HTERT RPE-1 (cell line): Measurements from ENCODE around the gene MTMR10.

Experiments
- in situ Hi-C: fragments of 300-500 bp; cut with MboI; formaldehyde crosslinking; loops from 4 replicates; pipeline ENCODE4 v1.14.3; 2020; ENCODE audit warnings: low sequenced_read_pairs

The MTMR10 gene

GRCh38 chr15:30991255-30992235, at the start of gene MTMR10:
Gene MTMR10, minus strand, starts transcription at chr15:30991628. Its CDS starts 122 bp downstream, at chr15:30991506.
- in situ Hi-C loops = no loop called here

DNA sequence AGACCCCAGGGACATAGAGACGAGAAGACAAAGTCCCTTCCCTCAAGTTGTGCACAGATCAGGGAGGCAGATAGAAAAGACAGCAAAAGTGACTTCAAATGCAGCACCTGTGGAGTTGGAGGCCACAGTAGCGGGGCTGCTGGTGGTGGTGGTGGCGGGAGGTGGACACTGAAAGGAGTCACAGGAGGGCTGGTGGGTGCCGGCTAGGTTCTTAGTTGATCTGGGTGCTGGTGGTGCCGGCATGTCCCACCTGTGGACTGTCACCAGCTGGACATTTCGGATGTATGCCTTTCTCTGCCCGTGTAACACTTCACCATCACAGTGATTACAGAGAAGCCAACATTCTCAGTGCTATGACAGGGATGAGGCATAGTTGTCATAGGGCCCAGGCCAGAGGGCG, 49.2 kb upstream of the MTMR10 start:
- in situ Hi-C loops = no loop called here

DNA sequence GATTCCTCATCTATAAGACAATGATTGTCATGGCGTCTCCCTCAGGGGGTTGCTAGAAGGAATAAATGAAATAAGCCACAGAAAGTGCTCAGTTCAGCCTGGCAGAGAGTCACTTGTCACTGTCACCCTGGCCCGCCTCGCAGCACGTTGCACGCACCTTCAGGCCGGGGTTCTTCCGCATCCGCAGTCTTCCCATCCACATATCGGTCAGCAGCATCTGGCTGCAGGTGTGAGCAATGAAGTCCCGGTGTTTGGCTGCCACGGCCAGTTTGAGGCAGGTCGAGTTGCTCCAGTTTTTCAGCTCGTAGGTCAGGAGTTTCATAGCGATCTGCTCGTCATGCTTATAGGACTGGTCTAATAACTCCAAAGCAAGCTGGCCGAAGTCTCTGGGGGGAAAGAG, 48.5 kb upstream of the MTMR10 start:
- in situ Hi-C loops = no loop called here

DNA sequence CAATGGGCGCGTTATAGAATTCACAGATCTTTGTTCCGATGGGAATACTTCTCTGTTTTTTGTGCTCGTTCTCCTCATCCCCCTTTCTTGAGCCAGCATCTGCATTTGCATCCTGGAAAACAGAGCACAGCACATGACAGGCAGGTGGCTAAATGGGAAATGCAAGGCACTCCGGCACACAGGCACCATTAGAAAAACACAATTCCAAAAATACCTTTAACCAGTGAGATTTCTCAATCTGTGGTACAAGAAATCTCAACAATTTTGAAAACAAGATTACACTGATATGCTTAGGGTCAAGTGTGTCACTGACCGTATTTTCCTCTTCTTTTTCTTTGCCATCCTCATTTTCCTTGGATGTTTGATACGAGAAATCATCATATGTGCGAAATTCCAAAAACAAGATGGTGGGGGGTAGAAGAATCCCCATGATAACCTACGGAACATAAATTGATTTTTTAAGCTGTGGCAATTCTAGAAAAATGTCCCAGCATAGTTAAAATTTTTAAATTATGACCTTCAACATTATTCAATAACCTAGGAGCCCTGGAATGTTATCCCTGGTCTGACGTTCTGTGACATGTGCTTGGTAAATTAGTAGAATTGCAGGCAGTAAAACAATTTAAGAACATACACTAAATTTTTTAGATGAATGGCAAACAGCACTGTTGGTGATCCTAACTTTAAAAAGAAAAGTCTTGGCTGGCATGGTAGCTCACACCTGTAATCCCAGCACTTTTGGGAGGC, 46.5 kb upstream of the MTMR10 start:
- in situ Hi-C loops = no loop called here

- in situ Hi-C loops = no loop called here
Observed at GRCh38 chr15:31036783-31037182, 45.4 kb upstream of the MTMR10 start.

GRCh38 chr15:31035610-31036009, 44.2 kb upstream of the MTMR10 start:
- in situ Hi-C loops = no loop called here

DNA sequence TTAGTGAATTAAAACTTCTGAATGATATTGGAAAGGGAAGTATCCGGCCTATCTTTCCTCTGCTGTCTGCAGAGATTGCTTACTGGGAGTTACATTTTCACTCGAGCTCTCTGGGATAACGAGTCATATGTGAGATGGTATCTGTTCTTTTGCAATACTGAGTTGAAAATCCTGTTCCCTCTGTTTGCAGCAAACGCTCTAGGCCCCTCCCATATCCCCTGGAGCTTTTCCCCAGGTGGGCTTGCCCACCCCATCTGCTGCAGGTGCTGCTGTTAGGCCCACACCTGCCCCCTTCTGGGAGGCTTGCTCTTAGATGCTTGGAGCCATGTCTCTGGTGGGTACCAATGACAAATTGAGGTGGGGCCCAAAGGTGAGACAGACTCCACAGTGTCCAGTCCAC, 42.7 kb upstream of the MTMR10 start:
- in situ Hi-C loops = no loop called here

GRCh38 chr15:31032961-31033371, 41.5 kb upstream of the MTMR10 start:
- in situ Hi-C loops = no loop called here

DNA sequence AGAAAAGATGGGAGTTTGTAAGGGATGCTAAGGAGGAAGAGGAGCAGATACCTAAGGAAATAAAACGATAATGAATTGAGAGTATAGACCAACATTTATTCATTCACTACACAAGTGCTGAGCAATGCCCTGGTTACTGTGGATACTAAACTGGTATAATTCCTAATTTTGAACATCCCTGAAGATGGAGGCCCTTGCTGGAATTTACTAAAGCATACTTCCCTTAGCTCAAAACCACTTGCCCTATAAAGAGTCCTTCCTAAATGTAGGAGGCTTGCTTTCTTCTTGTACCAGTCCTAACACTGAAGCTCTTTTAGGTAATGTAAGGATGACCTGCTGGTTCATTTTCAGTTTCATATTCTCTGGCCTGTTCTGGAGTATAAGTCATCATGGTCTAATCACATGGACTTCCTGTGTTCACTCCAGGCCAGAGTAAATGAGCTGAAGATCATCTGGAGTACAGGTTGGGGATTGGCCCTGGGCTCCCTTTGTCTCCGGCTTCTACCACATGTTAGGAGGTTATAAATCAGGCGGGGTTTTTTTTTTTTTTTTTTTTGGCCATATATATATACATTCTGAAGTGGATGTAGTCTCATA, 40.1 kb upstream of the MTMR10 start:
- in situ Hi-C loops = no loop called here

DNA sequence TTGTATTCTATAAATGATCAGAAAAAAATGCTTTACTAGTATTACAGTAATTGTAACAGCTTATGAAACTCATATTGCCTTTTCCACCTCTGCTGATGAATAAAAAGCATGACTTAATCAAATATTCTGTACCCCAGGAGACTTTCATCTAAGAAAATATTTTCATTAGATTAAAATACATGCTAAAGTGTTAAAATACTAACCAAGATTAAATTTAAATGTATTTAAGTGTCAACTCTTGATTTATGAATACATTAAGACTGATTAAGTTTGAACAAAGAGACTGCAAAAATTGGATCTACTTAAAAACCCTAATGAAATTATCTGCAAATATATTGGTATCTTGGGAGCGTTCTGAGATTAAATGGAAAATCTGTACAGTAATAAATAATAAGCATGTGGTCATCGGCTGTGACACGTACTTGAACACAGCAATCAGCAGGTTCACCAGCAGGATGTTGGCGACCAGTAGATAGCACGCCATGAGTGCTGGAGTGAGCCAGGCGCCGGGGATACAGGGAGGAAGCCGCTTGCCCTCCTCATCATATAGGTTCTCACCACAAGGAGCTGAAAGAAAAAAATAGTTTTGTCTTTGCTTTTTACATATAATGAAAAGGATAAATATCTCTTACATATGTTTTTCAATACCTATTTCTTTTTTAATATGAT, 36.6 kb upstream of the MTMR10 start:
- in situ Hi-C loops = no loop called here

DNA sequence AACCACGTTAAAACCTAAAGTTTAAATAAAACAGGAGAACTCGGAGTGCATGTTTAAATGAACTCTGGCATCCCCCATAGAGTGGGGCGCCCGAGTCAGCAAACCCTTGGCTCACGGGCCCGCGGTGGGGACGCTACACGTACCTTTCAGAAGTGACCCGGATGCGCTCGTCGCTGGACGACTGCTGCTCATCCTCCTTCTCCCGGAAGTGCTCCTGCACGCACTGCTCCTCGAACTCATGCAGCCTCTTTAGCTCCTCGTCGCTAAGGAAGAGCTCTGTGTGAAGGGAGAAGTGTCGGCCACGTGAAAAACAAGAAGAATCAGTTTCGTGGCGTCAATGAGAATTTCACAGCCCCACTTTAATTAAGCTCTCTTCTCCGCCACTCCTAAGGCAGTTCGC, 34.6 kb upstream of the MTMR10 start:
- in situ Hi-C loops = no loop called here

- in situ Hi-C loops = no loop called here
Observed at GRCh38 chr15:31024979-31025378, 33.6 kb upstream of the MTMR10 start.

- in situ Hi-C loops = no loop called here
Observed at GRCh38 chr15:31024330-31024729, 32.9 kb upstream of the MTMR10 start.

DNA sequence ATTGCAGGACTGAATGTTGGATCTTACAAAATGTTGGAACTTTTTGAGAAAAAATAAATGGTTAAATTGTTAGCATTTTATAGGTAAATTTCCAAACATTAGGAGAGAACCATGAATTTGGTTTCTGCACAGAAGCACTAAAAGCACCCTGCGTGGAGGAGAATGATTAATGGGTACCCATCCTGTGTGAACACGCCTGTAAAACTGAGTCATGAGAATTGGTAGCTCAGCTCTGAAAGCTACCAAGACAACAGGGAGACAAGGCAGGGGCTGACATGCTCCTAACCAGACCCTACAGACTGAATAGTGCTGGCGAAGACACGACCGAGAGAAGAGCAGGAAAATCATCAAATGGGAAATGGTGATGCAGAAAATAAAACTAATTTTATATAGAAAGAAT, 32.4 kb upstream of the MTMR10 start:
- in situ Hi-C loops = no loop called here

DNA sequence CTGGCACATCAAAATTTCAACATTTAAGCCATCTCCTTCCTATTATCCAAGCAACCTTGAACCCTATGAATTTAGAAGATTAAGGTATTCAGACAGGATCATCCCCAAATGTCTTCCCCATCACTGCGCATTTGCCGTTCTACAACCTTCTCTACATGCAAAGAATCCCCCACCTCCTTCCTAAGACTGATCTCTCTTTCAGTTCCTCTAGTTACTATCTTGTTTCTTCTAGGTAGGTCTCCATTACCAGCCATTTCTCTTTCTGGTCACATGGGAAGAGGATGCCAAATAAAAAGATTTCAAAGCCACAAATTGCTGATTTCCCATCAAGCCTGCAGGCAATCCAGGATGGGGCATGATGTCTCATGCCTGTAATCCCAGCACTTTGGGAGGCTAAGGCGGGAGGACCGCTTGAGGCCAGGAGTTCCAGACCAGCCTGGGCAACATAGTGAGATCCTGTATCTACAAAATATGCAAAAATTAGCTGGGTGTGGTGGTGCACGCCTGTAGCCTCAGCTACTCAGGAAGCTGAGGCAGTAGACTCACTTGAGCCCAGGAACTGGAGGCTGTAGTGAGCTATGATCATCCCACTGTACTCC, 29.7 kb upstream of the MTMR10 start:
- in situ Hi-C loops = no loop called here

GRCh38 chr15:31020542-31020941, 29.1 kb upstream of the MTMR10 start:
- in situ Hi-C loops = no loop called here

DNA sequence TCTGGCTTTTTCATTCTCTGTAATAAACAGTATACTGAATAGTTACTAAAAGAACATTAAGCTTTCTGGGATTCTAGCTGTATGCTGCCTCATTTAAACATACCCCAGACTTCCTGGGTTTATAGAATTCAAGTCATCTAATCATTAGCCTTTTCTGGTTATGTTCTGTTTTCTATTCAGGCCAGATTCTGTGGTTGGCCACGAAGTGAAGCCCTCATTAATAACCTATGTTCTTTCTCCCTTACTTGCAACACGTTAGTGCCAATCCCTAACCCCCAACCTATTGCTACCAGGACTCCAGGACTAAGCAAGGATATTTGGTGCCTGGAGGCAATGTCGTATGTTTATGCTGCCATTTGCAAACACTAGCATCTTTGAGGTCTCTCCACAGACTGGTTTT, 28.6 kb upstream of the MTMR10 start:
- in situ Hi-C loops = no loop called here

DNA sequence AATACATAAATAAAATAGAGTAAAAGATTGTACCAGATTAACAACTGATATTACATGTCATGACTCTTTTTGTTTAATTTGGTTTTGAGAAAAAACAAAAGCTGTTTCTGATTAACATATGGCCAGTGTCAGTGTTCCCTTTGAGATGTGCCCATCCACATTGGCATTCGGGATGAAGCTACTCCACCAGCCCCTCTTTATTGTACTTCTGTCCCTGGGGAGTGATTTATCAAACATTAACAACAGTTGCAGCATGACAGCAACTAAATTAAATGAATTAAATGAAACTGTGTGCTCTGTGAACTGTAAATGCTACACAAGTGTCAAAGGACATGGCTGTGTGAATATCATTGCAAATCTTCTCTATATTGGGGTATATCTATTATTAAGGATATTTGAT, 25.9 kb upstream of the MTMR10 start:
- in situ Hi-C loops = no loop called here

DNA sequence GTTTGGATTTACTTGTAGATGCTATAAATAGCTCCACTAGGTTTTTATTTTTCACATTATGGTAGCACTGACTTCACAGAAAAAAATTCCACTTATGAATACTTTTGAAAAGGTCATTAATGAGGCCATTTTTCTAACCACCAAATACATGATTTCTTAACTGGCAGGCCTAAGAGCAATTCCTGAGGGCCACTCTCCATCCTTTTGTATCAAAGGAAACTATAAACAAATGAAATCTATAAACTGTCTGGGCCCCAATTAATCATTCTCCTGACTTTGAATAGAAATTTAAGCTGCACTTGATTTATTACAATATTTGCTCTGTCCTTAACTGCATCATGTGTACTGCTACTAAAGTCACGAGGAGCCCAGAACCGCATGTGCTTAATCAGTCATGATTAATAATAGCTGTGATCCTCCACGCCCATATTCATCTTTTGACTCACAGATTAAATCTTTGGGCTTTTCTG, 25.1 kb upstream of the MTMR10 start:
- in situ Hi-C loops = no loop called here

DNA sequence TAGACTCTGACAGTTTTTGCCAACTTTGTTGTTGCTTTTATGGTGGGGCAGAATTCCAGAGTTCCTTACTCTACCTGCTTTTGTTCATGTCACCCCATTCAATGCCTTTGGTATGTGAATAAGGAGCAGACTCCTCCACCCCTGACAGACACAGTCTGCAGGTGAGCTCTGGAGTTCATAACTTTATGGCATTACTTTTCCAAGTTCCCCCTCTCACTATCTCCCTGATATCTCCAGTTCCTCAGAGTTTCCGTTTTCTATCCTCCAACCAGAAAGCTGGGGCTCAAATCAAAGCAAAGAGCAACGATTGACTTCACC, 23.1 kb upstream of the MTMR10 start:
- in situ Hi-C loops = no loop called here
